Sigmoid colon (tissue), 7 donors: ENCODE results near the gene ITM2C. TPM values are rescaled to one million over a fixed set of nuclear protein-coding genes. Genes with fewer than 3 reads are reported as not detected.

ENCODE experiments used
- DNase-seq: peaks from one replicate; pipeline ENCODE4 v3.0.0-alpha.2; 2019
- H3K27ac ChIP-seq, 4 donors: fragments of 200-600 bp; sonication (generic); one replicate each; pipeline ENCODE4 v1.5.1; 2016 to 2019; ENCODE audit warnings: mild to moderate bottlenecking in 1 of 4
- H3K27me3 ChIP-seq, 3 donors: fragments of 200-600 bp; sonication (generic); one replicate each; pipeline ENCODE4 v1.5.1; 2019; ENCODE audit warnings: mild to moderate bottlenecking in 1 of 3
- H3K36me3 ChIP-seq, 4 donors: fragments of 200-600 bp; sonication (generic); one replicate each; pipeline ENCODE4 v1.5.1; 2016 to 2019
- H3K4me1 ChIP-seq, 4 donors: fragments of 200-600 bp; sonication (generic); one replicate each; pipeline ENCODE4 v1.5.1; 2017 to 2019
- H3K4me3 ChIP-seq, 4 donors: fragments of 200-600 bp; sonication (generic); one replicate each; pipeline ENCODE4 v1.5.1; 2017 to 2019; ENCODE audit warnings: mild to moderate bottlenecking in 2 of 4, moderate library complexity in 1 of 4
- H3K9me3 ChIP-seq, 4 donors: fragments of 200-600 bp in 3 of 4; sonication (generic) in 3 of 4; one replicate each; pipeline versions ENCODE4 v1.5.1 to v1.6.1; 2013 to 2019
- EP300 ChIP-seq, 4 donors: sonication (generic); formaldehyde crosslinking; IDR thresholded peaks; one replicate each; pipeline ENCODE4 v1.6.1; 2017; ENCODE audit warnings: antibody characterized with exemption in 4 of 4
- POLR2A ChIP-seq, 2 donors: fragments of 450-650 bp; IDR thresholded peaks; one replicate each; pipeline ENCODE4 v1.6.1; 2016; ENCODE audit warnings: antibody characterized with exemption in 2 of 2, mild to moderate bottlenecking in 2 of 2, moderate library complexity in 2 of 2
- POLR2AphosphoS5 ChIP-seq, 4 donors: sonication (generic); formaldehyde crosslinking; IDR thresholded peaks; one replicate each; pipeline ENCODE4 v1.6.1; 2017; ENCODE audit warnings: antibody characterized with exemption in 4 of 4
- WGBS, 2 donors: extraction: QIAGEN DNeasy Blood & Tissue Kit; methylation state at CpG; one replicate each; pipeline ENCODE4 v1.1.7; 2013; 5-methylcytosine and 5-hydroxymethylcytosine counted together
- intact Hi-C: fragments of 100-400 bp; cut with DNase I; formaldehyde crosslinking; loops from one replicate; pipeline ENCODE4 v1.15.1; 2023
- polyA plus RNA-seq, 3 donors: library from polyadenylated mRNA; stranded (reverse); fragments of 200-250 nt; gene quantifications; one replicate each; pipeline ENCODE4 v1.2.3, GENCODE V29; 2013
- total RNA-seq, 4 donors: library from RNA; depleted of rRNA; stranded (reverse); fragments of >200 nt; gene quantifications; one replicate each; pipeline ENCODE4 v1.1.0, GENCODE V29; 2016
- TF ChIP-seq, protein P1 (sequence below), 4 experiments: fragments of 450-650 bp in 3 of 4; fragments of 200-600 bp in 1 of 4; IDR thresholded peaks; one replicate each; pipeline ENCODE4 v1.5.1; 2016 to 2019; ENCODE audit warnings: antibody characterized with exemption in 4 of 4, mild to moderate bottlenecking in 3 of 4, moderate library complexity in 2 of 4
- donor health status: healthy with polysubstance abuse.
- donor health status: Bipolar disorder and iron deficiency.
- donor health status: healthy.

The ITM2C gene
- total and polyA plus RNA-seq, 7 donors, result 107 to 1,275 (median 206) TPM

- peak overlapping the region in 1 of 4 donors; percentile 9 for H3K4me3 ChIP-seq
- H3K9me3 ChIP-seq, result no peaks in the 10 kb centered on the region
- DNase-seq, result no peak
- intact Hi-C loops, result no loop called here
- 16 to 34% methylated on average over 18 of the region's 18 CpGs for WGBS, 2 donors
- H3K4me1 ChIP-seq, result peaks cover 0 to 89% (median 80%) of the 10 kb centered on the region in 4 donors
- H3K27ac ChIP-seq, result peak overlapping the region; percentile 71 to 88 (median 82)
- TF ChIP-seq POLR2A (IDR thresholded peaks at IDR 0.05), result no peak
- TF ChIP-seq, protein P1, sequence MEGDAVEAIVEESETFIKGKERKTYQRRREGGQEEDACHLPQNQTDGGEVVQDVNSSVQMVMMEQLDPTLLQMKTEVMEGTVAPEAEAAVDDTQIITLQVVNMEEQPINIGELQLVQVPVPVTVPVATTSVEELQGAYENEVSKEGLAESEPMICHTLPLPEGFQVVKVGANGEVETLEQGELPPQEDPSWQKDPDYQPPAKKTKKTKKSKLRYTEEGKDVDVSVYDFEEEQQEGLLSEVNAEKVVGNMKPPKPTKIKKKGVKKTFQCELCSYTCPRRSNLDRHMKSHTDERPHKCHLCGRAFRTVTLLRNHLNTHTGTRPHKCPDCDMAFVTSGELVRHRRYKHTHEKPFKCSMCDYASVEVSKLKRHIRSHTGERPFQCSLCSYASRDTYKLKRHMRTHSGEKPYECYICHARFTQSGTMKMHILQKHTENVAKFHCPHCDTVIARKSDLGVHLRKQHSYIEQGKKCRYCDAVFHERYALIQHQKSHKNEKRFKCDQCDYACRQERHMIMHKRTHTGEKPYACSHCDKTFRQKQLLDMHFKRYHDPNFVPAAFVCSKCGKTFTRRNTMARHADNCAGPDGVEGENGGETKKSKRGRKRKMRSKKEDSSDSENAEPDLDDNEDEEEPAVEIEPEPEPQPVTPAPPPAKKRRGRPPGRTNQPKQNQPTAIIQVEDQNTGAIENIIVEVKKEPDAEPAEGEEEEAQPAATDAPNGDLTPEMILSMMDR (IDR thresholded peaks at IDR 0.05), result no peak
- TF ChIP-seq EP300 (IDR thresholded peaks at IDR 0.05), result no peak
- TF ChIP-seq POLR2AphosphoS5 (IDR thresholded peaks at IDR 0.05), result no peak
- peaks cover 0 to 11% (median 7%) of the 10 kb centered on the region in 4 donors for H3K36me3 ChIP-seq
- H3K27me3 ChIP-seq, result no peaks in the 10 kb centered on the region
Measured at GRCh38 chr2:230870544-230871360, 6.0 kb downstream of the ITM2C start.

DNA sequence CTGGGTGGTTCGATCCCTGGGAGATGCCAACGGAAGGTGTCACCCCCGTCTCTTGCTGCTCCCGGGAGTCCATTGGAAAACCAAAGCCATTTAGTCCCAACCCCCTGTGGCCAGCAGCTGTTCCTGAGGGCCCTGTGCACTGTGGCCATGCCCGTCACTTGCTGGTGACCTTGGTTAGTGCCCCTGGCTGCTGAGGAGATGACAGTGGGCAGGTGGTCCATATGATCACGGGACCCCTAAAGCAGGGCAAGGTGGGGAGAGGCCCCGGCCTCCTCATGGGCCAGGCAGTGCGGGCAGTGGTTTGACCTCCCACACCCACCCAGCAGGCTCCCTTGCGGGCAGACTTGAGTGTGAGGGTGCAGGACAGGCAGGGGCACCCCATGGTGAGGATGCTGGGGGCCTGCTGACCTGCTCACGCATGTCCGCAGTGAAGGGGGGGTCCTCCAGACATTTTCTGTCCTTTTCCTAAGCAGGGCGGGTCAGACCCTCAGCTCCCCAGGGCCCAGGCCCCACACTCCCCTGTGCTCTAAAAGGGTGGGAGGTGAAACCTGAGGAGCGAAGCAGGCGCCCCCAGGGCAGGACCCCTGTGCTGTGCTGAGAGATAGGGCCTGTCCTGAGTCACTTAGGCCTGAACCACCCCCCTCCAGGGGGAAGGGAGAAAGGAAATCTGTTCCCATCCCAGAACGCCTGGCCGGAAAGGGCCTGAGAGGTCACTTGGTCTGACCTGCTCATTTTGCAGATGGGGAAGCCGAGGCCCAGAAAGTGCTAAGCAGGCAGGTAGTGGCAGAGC lies 6.8 kb downstream of the ITM2C start:
- Histone ChIP-seq H3K4me1 (peaks cover 0 to 81% (median 72%) of the 10 kb centered on the region in 4 donors), H3K27ac (peak overlapping the region; percentile 71 to 88 (median 82)), H3K27me3 (no peaks in the 10 kb centered on the region), H3K4me3 (peak overlapping the region in 1 of 4 donors; percentile 9), H3K36me3 (peaks cover 4 to 19% (median 15%) of the 10 kb centered on the region in 4 donors), H3K9me3 (no peaks in the 10 kb centered on the region)
- DNase-seq, result no peak
- 73 to 77% methylated on average over 17 of the region's 17 CpGs for whole genome bisulfite sequencing, 2 donors
- TF ChIP-seq, protein P1 (IDR thresholded peaks at IDR 0.05), result no peak
- TF ChIP-seq POLR2A (IDR thresholded peaks at IDR 0.05) (no peak), EP300 (IDR thresholded peaks at IDR 0.05) (no peak), POLR2AphosphoS5 (IDR thresholded peaks at IDR 0.05) (no peak)
- intact Hi-C loops, result no loop called here

- Histone ChIP-seq H3K27ac (peak overlapping the region; percentile 71 to 88 (median 82)), H3K4me3 (no peak overlapping the region), H3K36me3 (peaks cover 12 to 27% (median 23%) of the 10 kb centered on the region in 4 donors), H3K4me1 (peaks cover 0 to 73% (median 64%) of the 10 kb centered on the region in 4 donors), H3K9me3 (no peaks in the 10 kb centered on the region), H3K27me3 (no peaks in the 10 kb centered on the region)
- no peak for TF ChIP-seq POLR2A (IDR thresholded peaks at IDR 0.05)
- TF ChIP-seq, protein P1 (IDR thresholded peaks at IDR 0.05), result no peak
- no peak for TF ChIP-seq POLR2AphosphoS5 (IDR thresholded peaks at IDR 0.05)
- TF ChIP-seq EP300 (IDR thresholded peaks at IDR 0.05), result no peak
- intact Hi-C loops, result no loop called here
- WGBS, 2 donors, result 48 to 77% methylated on average over 14 of the region's 14 CpGs
- DNase-seq, result no peak
Measured at GRCh38 chr2:230872151-230872967, 7.6 kb downstream of the ITM2C start.

- WGBS, 2 donors, result 40 to 64% methylated on average over 21 of the region's 21 CpGs
- Histone ChIP-seq H3K4me3 (no peak overlapping the region), H3K4me1 (peaks cover 0 to 65% (median 57%) of the 10 kb centered on the region in 4 donors), H3K9me3 (no peaks in the 10 kb centered on the region), H3K36me3 (peaks cover 20 to 34% (median 28%) of the 10 kb centered on the region in 4 donors), H3K27ac (peak overlapping the region; percentile 71 to 88 (median 82)), H3K27me3 (no peaks in the 10 kb centered on the region)
- intact Hi-C loops, result no loop called here
- DNase-seq, result no peak
- no peak for TF ChIP-seq POLR2AphosphoS5 (IDR thresholded peaks at IDR 0.05)
- no peak for TF ChIP-seq EP300 (IDR thresholded peaks at IDR 0.05)
- TF ChIP-seq POLR2A (IDR thresholded peaks at IDR 0.05), result no peak
- TF ChIP-seq, protein P1 (IDR thresholded peaks at IDR 0.05), result no peak
Measured at GRCh38 chr2:230872968-230873660, 8.4 kb downstream of the ITM2C start.
